ENCODE measurements around the gene SLC34A1. TPM values are rescaled to one million over a fixed set of nuclear protein-coding genes. Genes with fewer than 3 reads are reported as not detected.

Gene SLC34A1
- total RNA-seq, 2 experiments from 2014 or later = 2.0 to 2.1 TPM

DNA sequence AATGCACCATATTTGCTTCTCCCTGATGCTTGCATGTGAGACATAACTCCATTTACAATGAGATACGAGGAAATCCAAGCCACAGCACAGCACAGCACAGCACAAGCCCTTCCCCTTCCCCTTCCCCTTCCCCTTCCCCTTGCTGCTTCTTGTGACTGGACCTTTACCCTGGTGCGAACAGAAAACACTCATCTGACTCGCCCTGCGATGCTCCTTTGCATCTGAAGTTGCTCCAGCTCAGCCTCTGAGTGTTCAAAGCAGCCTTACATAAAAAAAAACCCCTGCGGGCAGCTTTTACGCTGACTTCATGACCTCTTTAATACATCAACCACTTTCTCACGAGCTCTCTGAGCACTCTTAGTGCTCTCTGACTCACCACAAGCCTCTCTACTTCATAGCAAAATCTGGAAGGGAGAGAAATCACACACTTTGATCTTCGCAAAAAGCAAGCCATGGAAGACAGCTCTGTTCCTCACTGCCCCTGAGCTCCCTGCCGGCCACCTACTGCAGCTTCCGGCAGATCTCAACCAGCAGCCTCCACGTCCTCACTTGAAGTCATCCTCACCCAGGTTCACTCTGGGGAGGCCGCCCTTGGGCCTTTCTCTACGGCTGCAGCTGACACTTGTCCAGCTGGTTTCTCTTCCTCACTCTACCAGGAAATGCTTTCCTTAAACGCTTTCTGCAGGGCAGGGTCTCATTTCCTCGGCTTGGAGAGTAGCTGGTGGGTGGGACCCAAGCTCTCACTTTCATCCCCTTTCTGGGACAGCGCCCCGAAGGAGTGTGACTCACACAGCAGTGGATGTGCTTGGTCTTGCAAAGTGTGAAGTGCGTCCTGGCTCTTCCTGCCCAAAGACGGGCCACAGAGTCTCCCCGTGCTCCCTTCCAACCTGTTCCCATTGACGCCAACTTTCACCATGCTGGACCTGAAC is 5.3 kb downstream of the SLC34A1 start:
- ATAC-seq (peak; percentile 59), DNase-seq (peak; percentile 52)
- peaks cover 3% of the 10 kb centered on the region for H3K27me3 Mint-ChIP-seq (ENCODE audit: low read depth)
- peak overlapping the region; percentile 93 for H3K27ac Mint-ChIP-seq
- H3K36me3 Mint-ChIP-seq (ENCODE audit: low read depth) = no peaks in the 10 kb centered on the region
- H3K4me3 Mint-ChIP-seq = peak overlapping the region; percentile 43
- H3K4me1 Mint-ChIP-seq (ENCODE audit: low read depth) = peaks cover 69% of the 10 kb centered on the region
- POLR2A ChIA-PET = interaction anchor here (0.6 to 2.9 kb wide), 11 partner anchors 13 to 77 kb away, joined by 3 to 25 read pairs (median 5); partner anchors contain the start of genes GRK6, LMAN2, PFN3 and PRR7
- CTCF ChIA-PET = interaction anchor here (0.8 to 8.3 kb wide), 32 partner anchors 9 to 317 kb away, joined by 3 to 270 read pairs (median 20); partner anchors contain the start of genes F12, GRK6, LMAN2 and PDLIM7
- H3K9me3 Mint-ChIP-seq (ENCODE audit: insufficient read depth) = no peaks in the 10 kb centered on the region

DNA sequence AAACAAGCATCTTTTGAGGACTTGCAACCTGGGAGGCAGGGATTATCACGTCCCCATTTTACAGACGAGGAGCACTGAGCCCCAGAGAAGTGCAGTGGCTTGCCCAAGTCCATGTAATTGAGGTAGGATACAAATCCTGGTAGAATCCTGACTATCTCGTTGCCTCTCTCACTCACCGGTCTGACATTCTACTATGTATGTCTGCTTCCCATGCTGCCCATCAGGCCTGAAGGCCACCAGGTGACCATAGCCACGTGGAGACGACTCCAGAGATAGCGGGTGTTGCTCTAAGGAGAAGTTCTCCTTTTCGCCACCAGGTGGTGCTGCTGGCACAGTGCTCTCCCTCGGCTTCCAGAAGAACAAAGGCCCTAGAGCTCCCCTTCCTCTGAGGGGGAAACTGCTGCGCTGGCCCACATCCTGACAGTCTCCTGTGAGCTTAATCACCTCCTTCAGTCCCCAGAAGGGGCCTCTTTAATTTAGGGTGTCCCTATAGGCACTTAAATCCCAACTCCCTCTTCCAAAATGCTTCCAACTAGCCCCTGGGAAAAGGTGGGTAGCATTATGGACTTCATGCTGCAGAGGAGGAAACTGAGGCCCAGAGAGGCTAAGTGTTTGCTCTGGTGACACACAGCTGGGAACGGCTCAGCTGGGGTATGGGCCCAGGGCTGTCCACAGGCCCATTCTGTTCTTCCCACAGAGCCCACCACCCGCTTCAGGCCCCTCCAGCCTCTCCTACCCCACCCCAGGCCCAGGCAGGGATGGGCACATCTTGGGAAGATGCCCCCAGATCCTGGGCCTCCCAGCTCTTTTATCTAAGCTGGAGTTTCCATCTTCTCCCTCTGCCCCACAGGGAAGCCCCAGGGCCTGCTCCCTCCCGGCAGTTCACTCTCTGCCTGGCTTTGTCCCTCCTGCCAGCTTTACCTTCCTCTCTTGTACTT is 6.4 kb downstream of the SLC34A1 start:
- CTCF ChIA-PET = interaction anchor here (0.6 to 8.3 kb wide), 46 partner anchors 8 to 276 kb away, joined by 3 to 270 read pairs (median 11); partner anchors contain the start of genes F12, GRK6, LMAN2 and PDLIM7
- Mint-ChIP-seq H3K9me3 (ENCODE audit: insufficient read depth) (no peaks in the 10 kb centered on the region), H3K36me3 (ENCODE audit: low read depth) (no peaks in the 10 kb centered on the region), H3K27me3 (ENCODE audit: low read depth) (peaks cover 3% of the 10 kb centered on the region), H3K4me3 (peak overlapping the region; percentile 19), H3K27ac (peak overlapping the region; percentile 93), H3K4me1 (ENCODE audit: low read depth) (peaks cover 59% of the 10 kb centered on the region)
- DNase-seq (peak; percentile 94), ATAC-seq (peak; percentile 84)
- POLR2A ChIA-PET = interaction anchor here (0.9 to 2.9 kb wide), 11 partner anchors 12 to 277 kb away, joined by 3 to 25 read pairs (median 5); partner anchors contain the start of genes GRK6, PFN3 and PRR7

DNA sequence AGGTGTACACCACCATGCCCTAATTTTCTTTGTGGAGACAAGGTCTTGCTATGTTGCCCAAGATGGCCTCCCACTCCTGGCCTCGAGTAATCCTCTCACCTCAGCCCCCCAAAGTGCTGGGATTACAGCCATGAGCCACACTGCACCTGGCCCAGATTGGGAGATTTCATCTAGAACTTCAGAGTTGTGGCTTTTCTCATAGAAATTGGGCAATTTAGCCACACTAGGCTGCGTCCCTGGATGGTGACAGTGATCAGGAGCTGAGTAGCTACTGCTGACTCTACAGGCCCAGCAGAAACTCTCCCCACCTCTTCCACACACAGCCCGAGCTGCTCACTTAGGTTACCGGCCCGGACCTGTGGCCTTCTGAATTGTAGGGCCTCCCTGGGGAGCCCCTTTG is 8.5 kb downstream of the SLC34A1 start:
- no peak for DNase-seq
- H3K27me3 Mint-ChIP-seq (ENCODE audit: low read depth) = peaks cover 3% of the 10 kb centered on the region
- POLR2A ChIA-PET = interaction anchor here (0.8 to 1.0 kb wide), 2 partner anchors 60 to 63 kb away, joined by 3 read pairs; no protein-coding TSS in a partner anchor

DNA sequence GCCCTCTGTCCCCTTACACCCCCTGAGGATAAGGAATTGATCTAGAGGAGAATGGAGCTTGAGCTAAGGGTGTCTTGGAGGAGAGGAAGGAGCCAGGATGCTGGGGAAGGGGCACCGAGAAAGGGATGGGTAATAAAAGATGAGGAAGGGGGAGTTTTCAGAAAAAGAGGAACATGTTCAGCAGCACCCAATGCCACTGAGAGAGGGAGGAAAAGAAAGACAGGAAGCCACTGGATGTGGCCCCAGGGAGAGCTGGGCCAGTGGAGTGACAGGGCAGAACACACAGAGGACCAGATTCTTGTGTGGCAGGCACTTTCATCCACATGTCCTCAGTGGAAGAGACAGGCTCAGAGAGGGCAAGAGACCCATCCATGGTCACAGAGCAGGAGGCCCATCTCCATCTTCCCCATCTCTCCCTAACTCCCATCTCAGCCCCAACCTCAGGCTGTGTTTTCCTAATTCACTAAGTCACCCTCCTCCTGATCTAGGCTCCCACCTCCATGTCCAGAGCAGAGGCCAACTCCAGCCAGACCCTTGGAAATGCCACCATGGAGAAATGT is 9.1 kb downstream of the SLC34A1 start:
- no peaks in the 10 kb centered on the region for H3K36me3 Mint-ChIP-seq (ENCODE audit: low read depth)
- no peak for DNase-seq
- H3K9me3 Mint-ChIP-seq (ENCODE audit: insufficient read depth) = no peaks in the 10 kb centered on the region
- H3K27ac Mint-ChIP-seq = peak overlapping the region; percentile 51
- peaks cover 43% of the 10 kb centered on the region for H3K4me1 Mint-ChIP-seq (ENCODE audit: low read depth)
- ATAC-seq = no peak
- H3K4me3 Mint-ChIP-seq = no peak overlapping the region
- POLR2A ChIA-PET = interaction anchor here (0.8 to 1.0 kb wide), 2 partner anchors 59 to 62 kb away, joined by 3 read pairs; no protein-coding TSS in a partner anchor
- H3K27me3 Mint-ChIP-seq (ENCODE audit: low read depth) = peaks cover 3% of the 10 kb centered on the region
- CTCF ChIA-PET = interaction anchor here (1.2 to 8.3 kb wide), 7 partner anchors 11 to 108 kb away, joined by 3 to 270 read pairs (median 51); partner anchors contain the start of genes GRK6 and PFN3

More for the DNA sequence above, 8.5 kb downstream of the SLC34A1 start:
- CTCF ChIA-PET = interaction anchor here (1.2 to 8.3 kb wide), 6 partner anchors 12 to 108 kb away, joined by 3 to 270 read pairs (median 86); partner anchors contain the start of genes GRK6 and PFN3
- no peaks in the 10 kb centered on the region for H3K36me3 Mint-ChIP-seq (ENCODE audit: low read depth)
- H3K27ac Mint-ChIP-seq = peak overlapping the region; percentile 51
- peaks cover 45% of the 10 kb centered on the region for H3K4me1 Mint-ChIP-seq (ENCODE audit: low read depth)
- H3K9me3 Mint-ChIP-seq (ENCODE audit: insufficient read depth) = no peaks in the 10 kb centered on the region
- no peak for ATAC-seq
- H3K4me3 Mint-ChIP-seq = no peak overlapping the region

DNA sequence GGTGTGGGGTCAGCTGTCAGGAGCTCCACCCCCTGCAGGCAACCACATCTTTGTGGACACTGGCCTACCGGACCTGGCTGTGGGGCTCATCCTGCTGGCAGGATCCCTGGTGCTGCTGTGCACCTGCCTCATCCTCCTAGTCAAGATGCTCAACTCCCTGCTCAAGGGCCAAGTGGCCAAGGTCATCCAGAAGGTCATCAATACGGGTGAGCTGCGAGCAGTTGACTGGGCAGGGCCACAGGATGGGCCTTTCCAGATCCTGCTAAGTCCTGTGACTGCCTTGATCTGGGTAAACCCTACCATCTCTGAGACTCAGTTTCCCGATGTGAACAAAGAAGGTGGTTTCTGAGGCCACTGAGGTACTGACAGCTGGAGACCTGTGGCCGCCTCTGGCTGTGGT is 9.8 kb downstream of the SLC34A1 start:
- no peak overlapping the region for H3K4me3 Mint-ChIP-seq
- DNase-seq = no peak
- H3K27me3 Mint-ChIP-seq (ENCODE audit: low read depth) = peaks cover 3% of the 10 kb centered on the region
- H3K36me3 Mint-ChIP-seq (ENCODE audit: low read depth) = no peaks in the 10 kb centered on the region
- peaks cover 36% of the 10 kb centered on the region for H3K4me1 Mint-ChIP-seq (ENCODE audit: low read depth)
- no peak overlapping the region for H3K27ac Mint-ChIP-seq
- ChIA-PET CTCF (interaction anchor here (1.0 to 8.3 kb wide), 5 partner anchors 11 to 280 kb away, joined by 3 to 270 read pairs (median 5); partner anchors contain the start of genes GRK6 and PFN3), POLR2A (interaction anchor here (0.6 kb wide), 1 partner anchor 67 kb away, joined by 3 read pairs; no protein-coding TSS in a partner anchor)
- ATAC-seq = no peak
- H3K9me3 Mint-ChIP-seq (ENCODE audit: insufficient read depth) = no peaks in the 10 kb centered on the region

DNA sequence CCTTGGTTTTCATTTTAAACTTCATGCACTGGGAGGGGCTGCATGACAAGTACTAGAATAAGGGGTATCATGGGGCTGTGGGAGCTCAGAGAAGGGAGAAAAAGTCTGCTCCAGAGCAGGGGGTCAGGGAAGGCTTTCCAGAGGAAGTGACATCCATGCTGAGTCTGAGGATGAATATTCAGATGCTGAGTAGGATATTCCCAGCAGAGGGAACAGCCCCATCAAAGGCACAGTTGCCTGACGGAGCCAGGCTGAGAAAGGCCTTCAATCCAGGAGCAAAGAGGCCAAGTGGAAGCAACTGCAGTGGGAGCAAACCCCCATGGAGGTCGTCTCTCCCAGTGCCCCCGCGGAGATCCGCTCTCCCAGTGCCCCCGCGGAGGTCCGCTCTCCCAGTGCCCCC is 11.8 kb downstream of the SLC34A1 start:
- ChIA-PET CTCF (interaction anchor here (7.8 to 8.3 kb wide), 2 partner anchors 9 to 58 kb away, joined by 175 to 270 read pairs; partner anchors contain the start of gene PFN3), POLR2A (no interaction called here)
- no peaks in the 10 kb centered on the region for H3K9me3 Mint-ChIP-seq (ENCODE audit: insufficient read depth)
- peaks cover 3% of the 10 kb centered on the region for H3K27me3 Mint-ChIP-seq (ENCODE audit: low read depth)
- no peaks in the 10 kb centered on the region for H3K36me3 Mint-ChIP-seq (ENCODE audit: low read depth)
- H3K27ac Mint-ChIP-seq = no peak overlapping the region
- DNase-seq (no peak), ATAC-seq (no peak)
- no peak overlapping the region for H3K4me3 Mint-ChIP-seq
- H3K4me1 Mint-ChIP-seq (ENCODE audit: low read depth) = peaks cover 15% of the 10 kb centered on the region

DNA sequence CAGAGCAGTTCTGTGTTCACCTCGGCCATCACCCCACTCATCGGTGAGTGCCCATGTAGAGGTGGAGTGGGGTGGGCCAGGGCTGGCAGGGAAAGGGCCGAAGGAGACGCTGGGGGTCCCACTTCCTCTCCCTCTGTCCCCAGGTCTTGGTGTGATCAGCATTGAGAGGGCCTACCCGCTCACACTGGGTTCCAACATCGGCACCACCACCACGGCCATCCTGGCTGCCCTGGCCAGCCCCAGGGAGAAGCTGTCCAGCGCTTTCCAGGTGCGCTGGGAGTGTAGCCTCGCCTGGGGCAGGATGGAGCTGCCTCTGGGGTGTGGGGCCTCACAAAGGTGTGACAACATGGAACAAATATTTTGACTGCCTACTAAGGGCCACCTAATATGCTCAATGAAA is 12.6 kb downstream of the SLC34A1 start:
- Mint-ChIP-seq H3K4me3 (no peak overlapping the region), H3K27me3 (ENCODE audit: low read depth) (peaks cover 8% of the 10 kb centered on the region), H3K36me3 (ENCODE audit: low read depth) (no peaks in the 10 kb centered on the region), H3K4me1 (ENCODE audit: low read depth) (peaks cover 8% of the 10 kb centered on the region), H3K27ac (no peak overlapping the region), H3K9me3 (ENCODE audit: insufficient read depth) (no peaks in the 10 kb centered on the region)
- CTCF ChIA-PET = no interaction called here
- POLR2A ChIA-PET = no interaction called here
- ATAC-seq (no peak), DNase-seq (no peak)

DNA sequence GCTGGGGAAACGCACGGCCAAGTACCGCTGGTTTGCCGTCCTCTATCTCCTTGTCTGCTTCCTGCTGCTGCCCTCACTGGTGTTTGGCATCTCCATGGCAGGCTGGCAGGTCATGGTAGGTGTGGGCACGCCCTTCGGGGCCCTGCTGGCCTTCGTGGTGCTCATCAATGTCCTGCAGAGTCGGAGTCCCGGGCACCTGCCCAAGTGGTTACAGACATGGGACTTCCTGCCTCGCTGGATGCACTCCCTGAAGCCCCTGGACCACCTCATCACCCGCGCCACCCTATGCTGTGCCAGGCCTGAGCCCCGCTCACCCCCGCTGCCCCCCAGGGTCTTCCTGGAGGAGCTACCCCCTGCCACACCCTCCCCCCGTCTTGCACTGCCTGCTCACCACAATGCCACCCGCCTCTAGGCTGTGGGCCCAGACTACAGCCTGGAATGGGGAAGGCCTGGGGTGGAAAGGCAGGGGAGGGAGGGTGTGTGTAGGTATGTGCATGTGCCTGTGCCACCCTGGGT is 13.7 kb downstream of the SLC34A1 start:
- DNase-seq (no peak), ATAC-seq (no peak)
- Mint-ChIP-seq H3K9me3 (ENCODE audit: insufficient read depth) (no peaks in the 10 kb centered on the region), H3K4me3 (no peak overlapping the region), H3K36me3 (ENCODE audit: low read depth) (no peaks in the 10 kb centered on the region), H3K27ac (no peak overlapping the region), H3K4me1 (ENCODE audit: low read depth) (peaks cover 18% of the 10 kb centered on the region), H3K27me3 (ENCODE audit: low read depth) (peaks cover 16% of the 10 kb centered on the region)
- POLR2A ChIA-PET = no interaction called here
- CTCF ChIA-PET = interaction anchor here (1.0 kb wide), 1 partner anchor 8 kb away, joined by 4 read pairs; no protein-coding TSS in a partner anchor

DNA sequence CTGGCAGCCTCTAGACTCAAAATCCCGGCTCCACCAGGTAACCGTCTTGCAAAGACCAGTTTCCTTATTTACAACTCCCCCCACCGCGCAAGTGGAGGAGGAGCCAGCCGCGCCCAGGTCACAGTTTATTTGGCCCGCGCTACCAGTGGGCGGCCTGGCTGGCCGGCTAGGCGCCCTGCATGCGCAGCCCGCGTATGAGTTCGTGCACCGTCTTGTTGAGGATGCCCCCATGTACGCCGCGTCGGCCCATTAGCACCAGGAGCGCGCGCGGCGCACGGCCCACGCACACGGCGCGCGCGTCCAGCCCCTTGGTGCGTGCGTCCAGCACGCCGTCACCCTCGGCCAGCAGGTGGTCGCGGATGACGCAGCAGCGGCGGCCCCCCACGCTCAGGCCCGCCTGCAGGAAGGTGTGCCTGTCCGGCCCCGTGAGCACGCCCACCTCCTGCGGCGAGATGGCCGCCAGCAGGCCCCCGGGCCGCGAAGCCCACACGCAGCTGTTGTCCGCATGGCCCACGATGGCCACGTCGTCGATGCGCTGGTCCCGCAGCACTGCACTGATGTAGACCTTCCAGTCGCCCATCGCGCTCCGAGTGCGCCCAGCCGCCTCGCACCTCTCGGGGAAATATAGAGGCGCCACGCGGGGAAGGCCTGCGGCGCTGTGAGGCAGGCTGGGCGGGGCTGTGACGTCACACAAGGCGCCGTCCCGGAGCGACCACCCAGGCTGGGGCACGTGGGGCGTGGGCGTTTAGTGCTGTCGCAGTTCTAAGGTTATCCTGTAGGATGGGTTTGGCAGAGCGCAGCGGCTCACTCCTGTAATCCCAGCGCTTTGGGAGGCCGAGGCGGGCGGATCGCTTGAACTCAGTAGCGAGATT is 16.0 kb downstream of the SLC34A1 start, which contains the start of gene PFN3:
PFN3 (minus strand) TSS at position 665 of the 872 bp plus-strand sequence; CDS start at position 580, 85 bp downstream.
- ATAC-seq (no peak), DNase-seq (no peak)
- peaks cover 16% of the 10 kb centered on the region for H3K27me3 Mint-ChIP-seq (ENCODE audit: low read depth)

More for the DNA sequence above, 16.0 kb downstream of the SLC34A1 start, which contains the start of gene PFN3:
- Mint-ChIP-seq H3K36me3 (ENCODE audit: low read depth) (no peaks in the 10 kb centered on the region), H3K4me1 (ENCODE audit: low read depth) (peaks cover 28% of the 10 kb centered on the region), H3K4me3 (no peak within 1 kb of the TSS), H3K9me3 (ENCODE audit: insufficient read depth) (no peaks in the 10 kb centered on the region), H3K27ac (no peak within 1 kb of the TSS)
- ChIA-PET CTCF (interaction anchor here (4.7 to 8.8 kb wide), 3 partner anchors 8 to 55 kb away, joined by 48 to 337 read pairs (median 270); no protein-coding TSS in a partner anchor), POLR2A (interaction anchor here (1.0 to 4.2 kb wide), 2 partner anchors 10 to 27 kb away, joined by 3 to 25 read pairs; no protein-coding TSS in a partner anchor)
